HG03045 (cell line): Measurements from ENCODE around the gene FEM1A.
"Not testable (repeated sequence)": the region's sequence is repeated elsewhere in the genome, so short reads cannot be mapped to it uniquely, and the experiment has no call there.

Experiments
- ATAC-seq: cut with Tn5 transposase; IDR thresholded peaks from one replicate; pipeline ENCODE4 v1.9.1; 2021; ENCODE audit warnings: mild to moderate bottlenecking, moderate library complexity; ENCODE audit not compliant: unreplicated experiment

Gene FEM1A

GRCh38 chr19:4791183-4792018, at the start of gene FEM1A:
FEM1A (plus strand) TSS chr19:4791734; CDS start chr19:4791855, 121 bp downstream.
- ATAC-seq = peak; percentile 93

DNA sequence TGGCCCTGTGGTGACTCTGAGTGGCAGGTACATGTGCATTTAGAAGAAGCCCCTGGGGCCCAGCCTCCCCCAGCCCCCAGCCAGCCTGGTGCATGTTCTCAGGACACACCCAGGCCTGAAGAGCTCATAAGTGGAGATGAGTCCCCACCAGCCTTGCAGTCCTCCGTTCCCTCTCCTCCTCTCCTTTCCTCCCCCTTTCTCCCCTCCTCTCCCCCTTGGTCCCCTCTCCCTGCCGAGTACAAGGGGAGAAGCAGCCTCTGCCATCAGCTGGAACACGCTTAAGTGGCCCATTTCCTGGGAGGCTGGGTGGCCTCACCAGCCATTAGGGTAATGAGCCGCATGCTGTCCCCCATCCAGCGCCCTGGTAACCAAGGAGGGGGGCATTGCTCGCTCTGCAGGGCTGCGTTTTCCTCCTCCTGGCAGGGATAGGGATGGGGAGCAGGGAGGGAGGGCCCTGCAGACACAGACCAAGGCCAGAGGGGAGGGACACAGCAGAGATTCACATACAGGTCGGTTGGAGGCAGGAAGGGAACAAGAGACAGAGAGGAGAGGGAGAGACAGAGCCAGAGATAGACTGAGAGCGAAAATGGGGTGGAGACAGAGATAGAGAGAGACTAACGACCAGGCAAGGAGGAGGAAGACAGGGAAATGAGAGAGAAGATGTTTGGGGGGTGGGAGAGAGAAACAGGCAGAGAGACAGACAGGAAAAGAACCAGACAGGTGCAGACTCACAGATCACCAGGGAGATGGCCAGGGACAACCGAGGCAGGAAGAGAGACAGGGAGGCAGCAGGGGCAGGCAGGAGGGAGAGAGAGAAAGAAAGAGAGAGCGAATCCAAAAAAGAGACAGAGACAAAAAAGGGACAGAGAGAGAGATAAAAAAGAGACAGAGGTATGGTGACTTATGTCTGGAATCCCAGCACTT, 48.5 kb upstream of the FEM1A start:
- ATAC-seq = no peak

DNA sequence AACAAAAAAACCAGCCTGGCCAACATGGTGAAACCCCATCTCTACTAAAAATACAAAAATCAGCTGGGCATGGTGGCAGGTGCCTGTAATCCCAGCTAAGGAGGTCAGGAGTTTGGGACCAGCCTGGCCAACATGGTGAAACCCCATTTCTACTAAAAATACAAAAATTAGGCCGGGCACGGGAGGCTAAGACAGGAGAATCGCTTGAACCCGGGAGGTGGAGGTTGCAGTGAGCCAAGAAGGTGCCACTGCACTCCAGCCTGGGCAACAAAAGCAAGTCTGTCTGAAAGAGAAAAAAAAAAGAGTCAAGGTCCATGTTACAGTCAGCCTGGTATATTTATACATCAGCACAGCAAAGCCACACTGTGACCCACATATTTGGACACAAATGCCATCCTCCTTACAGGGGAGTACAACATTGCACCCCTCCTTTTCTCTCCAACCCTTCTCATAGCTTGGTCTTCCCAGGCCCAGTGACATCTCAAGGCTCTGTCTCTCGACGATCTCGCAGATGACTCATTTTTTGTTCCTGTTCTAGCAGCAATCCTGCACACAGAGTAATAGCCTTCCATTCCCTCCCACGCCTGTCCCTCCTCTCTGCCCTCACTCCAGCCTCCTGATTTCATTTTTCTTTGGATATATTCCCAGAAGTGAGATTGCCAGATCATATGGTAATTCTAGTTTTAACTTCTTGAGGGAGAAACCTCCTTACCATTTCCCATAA, 46.9 kb upstream of the FEM1A start:
- no peak for ATAC-seq

- not testable (repeated sequence) for ATAC-seq
Observed at GRCh38 chr19:4745175-4745574, 46.4 kb upstream of the FEM1A start.

GRCh38 chr19:4745986-4746385, 45.5 kb upstream of the FEM1A start:
- ATAC-seq = no peak

DNA sequence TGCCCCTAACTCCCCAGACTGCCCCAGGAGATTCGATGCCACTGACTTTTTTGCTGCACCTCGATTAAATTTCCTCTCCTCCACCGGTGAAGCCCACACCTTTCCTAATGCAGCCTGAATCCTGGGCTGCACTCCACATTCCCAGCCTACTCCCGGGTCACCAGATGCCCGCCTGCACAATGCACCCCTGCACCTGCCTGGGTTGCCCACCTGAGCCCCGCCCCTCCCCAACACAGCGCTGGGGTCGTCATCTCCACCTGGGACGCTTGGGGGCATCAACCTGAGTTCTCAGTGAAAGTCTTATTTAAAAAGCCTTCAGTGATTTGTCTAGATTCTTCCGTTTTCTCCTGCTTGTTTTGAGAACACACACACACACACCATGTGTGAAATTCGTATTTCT, 43.3 kb upstream of the FEM1A start:
- ATAC-seq = no peak

DNA sequence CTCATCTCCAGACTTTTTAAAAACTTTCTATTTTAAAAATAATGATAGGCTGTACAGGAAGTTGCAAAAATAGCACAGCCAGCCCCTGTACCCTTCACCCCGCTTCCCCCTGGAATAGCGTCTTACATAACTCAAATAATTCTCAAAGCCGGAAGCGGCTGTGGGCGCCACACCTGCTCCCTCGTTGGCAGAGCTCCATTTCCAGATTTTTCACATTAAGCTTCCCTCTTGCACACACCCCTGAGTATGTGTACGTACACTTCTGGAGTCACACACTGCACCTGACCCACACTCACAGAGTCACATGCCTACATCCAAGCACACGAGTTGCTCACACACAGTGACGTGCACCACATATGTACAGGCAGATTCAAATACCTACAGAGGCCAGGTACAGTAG, 42.9 kb upstream of the FEM1A start:
- ATAC-seq = no peak

DNA sequence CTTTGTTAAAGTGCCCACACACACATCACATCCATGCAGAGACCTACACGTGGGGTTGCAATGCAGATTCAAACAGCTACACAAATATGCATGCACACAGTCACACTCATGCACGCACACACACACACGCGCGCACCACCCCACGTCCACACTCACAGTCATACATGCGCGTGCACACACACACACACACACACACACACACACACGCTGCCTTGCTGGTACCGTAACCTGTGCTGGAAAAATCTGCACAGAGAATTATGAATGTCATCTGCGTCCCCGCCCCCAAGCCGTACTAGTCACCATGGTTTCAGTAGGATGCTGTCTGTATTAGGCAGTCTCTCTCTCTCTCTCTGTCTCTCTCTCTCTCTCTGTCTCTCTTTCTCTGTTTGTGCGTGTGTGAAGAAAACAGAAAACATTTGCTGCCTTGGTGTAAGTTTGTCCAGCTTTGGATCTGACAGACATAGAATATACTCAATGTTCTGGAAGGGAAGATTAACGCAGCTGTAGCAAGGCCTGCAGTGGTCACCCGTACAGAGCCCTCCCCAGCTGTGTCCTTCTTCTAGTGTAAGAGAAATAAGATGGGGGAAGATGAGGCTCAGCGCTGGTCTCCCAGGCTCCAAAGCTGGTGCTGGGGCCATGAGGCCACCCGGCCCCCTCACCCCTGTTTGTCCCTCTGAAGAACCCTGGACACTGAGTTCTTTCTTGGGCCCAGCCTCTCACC, 41.5 kb upstream of the FEM1A start:
- no peak for ATAC-seq

DNA sequence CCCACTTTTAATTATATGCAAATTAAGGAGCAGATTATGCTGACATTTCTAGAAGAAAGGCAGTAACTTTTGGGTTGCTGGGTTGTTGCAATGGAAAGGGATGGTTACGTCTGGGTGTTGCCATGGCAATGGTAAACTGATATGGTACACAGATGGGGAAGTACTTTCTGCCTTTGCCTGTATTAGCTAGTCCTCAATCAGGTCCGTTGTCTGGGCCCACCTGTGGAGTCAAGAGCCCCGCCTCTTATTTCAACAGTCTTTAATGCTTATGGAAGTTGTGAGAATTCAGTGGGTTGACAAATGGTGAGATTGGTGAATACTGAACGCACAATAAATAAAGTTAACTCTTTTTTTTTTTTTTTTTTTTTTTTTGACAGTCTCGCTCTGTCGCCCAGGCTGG, 37.3 kb upstream of the FEM1A start:
- no peak for ATAC-seq

GRCh38 chr19:4755459-4755858, 36.1 kb upstream of the FEM1A start:
- no peak for ATAC-seq

DNA sequence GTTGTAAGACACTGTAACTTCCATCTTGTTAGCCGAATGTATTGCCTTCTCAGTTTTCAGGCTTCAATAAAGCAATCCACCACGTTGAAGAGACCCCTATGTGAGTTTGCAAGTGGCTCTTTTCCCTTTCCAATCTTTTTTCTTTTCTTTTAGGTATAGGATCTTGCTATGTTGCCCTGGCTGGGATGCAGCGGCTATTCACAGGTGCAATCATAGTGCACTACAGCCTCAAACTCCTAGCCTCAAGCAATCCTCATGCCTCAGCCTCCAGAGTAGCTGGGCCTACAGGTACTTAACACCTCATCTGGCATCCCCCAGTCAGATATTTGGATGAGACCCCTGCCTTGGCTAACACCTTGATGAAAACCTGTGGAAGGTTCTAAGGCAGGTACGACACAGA, 33.5 kb upstream of the FEM1A start:
- ATAC-seq = no peak

DNA sequence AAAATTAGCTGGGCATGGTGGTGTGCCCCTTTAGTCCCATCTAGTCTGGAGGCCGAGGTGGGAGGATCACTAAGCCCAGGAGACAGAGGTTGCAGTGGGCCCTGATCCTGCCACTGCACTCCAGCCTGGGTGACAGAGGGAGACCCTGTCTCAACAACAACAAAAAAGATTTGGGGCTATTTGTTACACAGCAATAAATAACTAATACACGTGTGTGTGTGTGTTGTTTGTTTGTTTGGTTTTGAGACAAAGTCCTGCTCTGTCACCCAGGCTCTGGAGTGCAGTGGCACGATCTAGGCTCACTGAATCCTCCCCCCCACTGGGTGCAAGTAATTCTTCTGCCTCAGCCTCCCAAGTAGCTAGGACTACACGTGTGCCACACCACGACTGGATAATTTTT, 32.9 kb upstream of the FEM1A start:
- ATAC-seq = no peak

GRCh38 chr19:4759388-4760284, 31.9 kb upstream of the FEM1A start:
- peak; percentile 75 for ATAC-seq

DNA sequence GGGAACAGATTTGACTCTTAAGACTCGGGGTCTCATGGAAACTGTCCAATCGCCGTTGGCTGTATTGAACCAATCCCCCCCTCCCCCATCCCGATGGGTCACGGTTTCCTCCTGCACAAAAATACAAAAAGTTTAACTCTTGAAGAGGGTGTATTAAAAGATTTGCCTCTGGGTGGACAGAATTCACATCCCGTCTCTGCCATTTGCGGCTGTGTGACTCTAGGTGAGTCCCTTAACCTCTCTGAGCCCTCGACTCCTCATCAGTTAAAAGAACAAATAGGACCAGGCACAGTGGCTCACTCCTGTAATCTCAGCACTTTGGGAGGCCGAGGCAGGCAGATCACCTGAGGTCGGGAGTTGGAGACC, 31.3 kb upstream of the FEM1A start:
- ATAC-seq = no peak

- no peak for ATAC-seq
Observed at GRCh38 chr19:4763021-4763420, 28.5 kb upstream of the FEM1A start.

DNA sequence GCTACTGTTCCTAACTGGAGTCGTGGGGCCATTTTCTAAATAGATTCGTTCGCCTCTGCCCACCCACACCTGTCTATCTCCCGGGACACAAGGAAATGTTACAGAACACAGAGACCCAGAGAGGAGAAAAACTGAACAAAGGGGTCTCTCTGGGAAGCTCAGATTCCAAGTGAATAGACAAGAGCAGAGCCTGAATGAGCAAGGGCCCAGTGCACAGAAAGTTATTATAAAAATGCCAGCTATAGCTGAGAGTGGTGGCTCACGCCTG, 27.2 kb upstream of the FEM1A start:
- ATAC-seq = no peak

- no peak for ATAC-seq
Observed at GRCh38 chr19:4768934-4769777, 22.4 kb upstream of the FEM1A start.

DNA sequence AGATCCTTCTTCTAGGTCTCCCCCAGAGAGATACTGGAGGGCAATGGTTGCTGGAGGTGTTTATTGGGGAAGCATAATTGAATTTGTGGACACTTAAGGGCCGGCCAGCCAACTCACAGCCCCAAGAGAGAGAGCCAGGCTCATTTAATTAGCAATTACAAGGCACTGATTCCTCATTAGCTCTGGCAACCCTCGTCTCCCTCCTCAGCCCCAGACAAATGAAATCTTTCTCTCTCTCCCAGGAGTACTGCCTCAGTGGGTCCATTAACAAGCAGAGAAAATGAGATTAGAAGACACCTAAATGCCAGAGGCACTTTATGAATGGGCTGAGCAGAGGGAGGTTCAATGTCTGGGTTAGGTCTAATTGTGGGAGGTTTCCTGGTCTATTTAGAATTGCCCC, 19.0 kb upstream of the FEM1A start:
- no peak for ATAC-seq

GRCh38 chr19:4773047-4773640, 18.4 kb upstream of the FEM1A start:
- ATAC-seq = no peak
